ENCODE data around the gene PRKCE.
"Not testable (repeated sequence)": the region's sequence is repeated elsewhere in the genome, so short reads cannot be mapped to it uniquely, and the experiment has no call there.

The PRKCE gene

GRCh38 chr2:45705233-45705632 lies 53.8 kb downstream of the PRKCE start:
- no peak for DNase-seq

- DNase-seq, result no peak
These were observed 54.6 kb downstream of the PRKCE start for GRCh38 chr2:45706033-45706432.

GRCh38 chr2:45707006-45707405 lies 55.5 kb downstream of the PRKCE start:
- DNase-seq, result no peak

- DNase-seq, result no peak
These were observed 56.2 kb downstream of the PRKCE start for GRCh38 chr2:45707661-45708060.

- DNase-seq, result no peak
These were observed 57.0 kb downstream of the PRKCE start for GRCh38 chr2:45708501-45708900.

- no peak for DNase-seq
These were observed 57.7 kb downstream of the PRKCE start for GRCh38 chr2:45709137-45709536.

GRCh38 chr2:45710468-45710867 lies 59.0 kb downstream of the PRKCE start:
- no peak for DNase-seq

GRCh38 chr2:45711224-45711623 lies 59.7 kb downstream of the PRKCE start:
- no peak for DNase-seq

GRCh38 chr2:45712570-45712969 lies 61.1 kb downstream of the PRKCE start:
- DNase-seq, result no peak

- DNase-seq, result no peak
These were observed 61.7 kb downstream of the PRKCE start for GRCh38 chr2:45713136-45713535.

GRCh38 chr2:45713591-45713990 lies 62.1 kb downstream of the PRKCE start:
- no peak for DNase-seq

GRCh38 chr2:45714679-45715078 lies 63.2 kb downstream of the PRKCE start:
- no peak for DNase-seq

GRCh38 chr2:45715601-45716379 lies 64.3 kb downstream of the PRKCE start:
- no peak for DNase-seq

- DNase-seq, result not testable (repeated sequence)
These were observed 65.0 kb downstream of the PRKCE start for GRCh38 chr2:45716432-45716831.

- DNase-seq, result no peak
These were observed 65.4 kb downstream of the PRKCE start for GRCh38 chr2:45716915-45717314.

- DNase-seq, result no peak
These were observed 68.7 kb downstream of the PRKCE start for GRCh38 chr2:45720210-45720609.

- DNase-seq, result no peak
These were observed 69.7 kb downstream of the PRKCE start for GRCh38 chr2:45721150-45721549.

GRCh38 chr2:45722477-45722876 lies 71.0 kb downstream of the PRKCE start:
- DNase-seq, result no peak

- no peak for DNase-seq
These were observed 72.4 kb downstream of the PRKCE start for GRCh38 chr2:45723857-45724256.

GRCh38 chr2:45724335-45724734 lies 72.9 kb downstream of the PRKCE start:
- no peak for DNase-seq

- DNase-seq, result no peak
These were observed 74.3 kb downstream of the PRKCE start for GRCh38 chr2:45725731-45726130.

GRCh38 chr2:45726188-45726587 lies 74.7 kb downstream of the PRKCE start:
- no peak for DNase-seq

- DNase-seq, result no peak
These were observed 77.0 kb downstream of the PRKCE start for GRCh38 chr2:45728458-45728942.

GRCh38 chr2:45729753-45730512 lies 78.5 kb downstream of the PRKCE start:
- no peak for DNase-seq
